ENCODE data around the gene TINAGL1. TPM values are rescaled to one million over a fixed set of nuclear protein-coding genes. Genes with fewer than 3 reads are reported as not detected.

The TINAGL1 gene
- total and polyA plus RNA-seq, 10 of the 15 experiments (the other 5 are each of a cell fraction or from before 2014, with no cell fraction given): 0.20 to 0.49 (median 0.23) TPM; not detected in 7

- TF ChIP-seq ZNF687 (IDR thresholded peaks at IDR 0.05) (no peak), MTA2 (IDR thresholded peaks at IDR 0.05; ENCODE audit: low read depth) (no peak)
Observed at GRCh38 chr1:31584869-31585735, 8.8 kb downstream of the TINAGL1 start (continued).

GRCh38 chr1:31585736-31586365 is 9.5 kb downstream of the TINAGL1 start:
- 44% methylated on average over 11 of the region's 11 CpGs for WGBS (ENCODE audit: insufficient coverage, insufficient replicate concordance, low lambda C conversion rate, missing lambda C conversion rate)
- ChIA-PET SMC1A (ENCODE audit: uncharacterized antibody, unreplicated experiment) (interaction anchor here (1.1 kb wide), 1 partner anchor 15 kb away, joined by 3 read pairs; no protein-coding TSS in a partner anchor), POLR2A (no interaction called here), CTCF (interaction anchor here (1.0 to 3.5 kb wide), 2 partner anchors 21 to 23 kb away, joined by 3 to 12 read pairs; no protein-coding TSS in a partner anchor), RAD21 (ENCODE audit: unreplicated experiment) (no interaction called here)
- no TSS peak for BruUV-seq (replicated peaks)
- H3K4me3 ChIP-seq: no peak overlapping the region
- no peaks in the 10 kb centered on the region for H3K36me3 ChIP-seq (ENCODE audit: control insufficient read depth in 2 of 2, insufficient read depth in 2 of 2, low read length in 1 of 2)
- TF ChIP-seq STAT3 (IDR thresholded peaks at IDR 0.05; ENCODE audit: low read depth, low read length) (no peak), NKRF (conservative IDR thresholded peaks at IDR 0.05) (no peak), GABPA (IDR thresholded peaks at IDR 0.05; ENCODE audit: low read depth) (no peak), BCLAF1 (IDR thresholded peaks at IDR 0.05) (no peak)
- no peaks in the 10 kb centered on the region for H3K9me3 ChIP-seq (replicated peaks; ENCODE audit: control insufficient read depth, insufficient read depth, low read length)
- intact Hi-C loops (cut with micrococcal nuclease; ENCODE audit: unreplicated experiment): no loop called here
- no peak overlapping the region for H2AFZ ChIP-seq (ENCODE audit: control insufficient read depth, low read depth, low read length)
- ATAC-seq: no peak
- in situ Hi-C loops (cut with MboI): no loop called here
- no peak for DNase-seq (ENCODE audit: low read depth, low spot score)
- H3K9ac ChIP-seq (ENCODE audit: control insufficient read depth, insufficient read depth, low read length): no peak overlapping the region
- no peak overlapping the region for H3K27ac ChIP-seq (ENCODE audit: control insufficient read depth, insufficient read depth)
- no peaks in the 10 kb centered on the region for H3K4me1 ChIP-seq (ENCODE audit: control insufficient read depth, insufficient read depth, low read length)
- no peaks in the 10 kb centered on the region for H3K79me2 ChIP-seq (ENCODE audit: control insufficient read depth, insufficient read depth, low read length)
- H3K27me3 ChIP-seq (replicated peaks in 1 of 2; ENCODE audit: control insufficient read depth in 2 of 2, insufficient read depth in 2 of 2, low read length in 1 of 2): no peaks in the 10 kb centered on the region; a peak in 1 of 4 replicates
- no peak overlapping the region for H3K4me2 ChIP-seq (ENCODE audit: control insufficient read depth, insufficient read depth)
- FAIRE-seq: no peak
- no peaks in the 10 kb centered on the region for H4K20me1 ChIP-seq (ENCODE audit: control insufficient read depth, insufficient read depth)

All from GM12878 (cell line).